Measurements from ENCODE around the gene AGAP9.
"Not testable (repeated sequence)": the region's sequence is repeated elsewhere in the genome, so short reads cannot be mapped to it uniquely, and the experiment has no call there.

Gene AGAP9

DNA sequence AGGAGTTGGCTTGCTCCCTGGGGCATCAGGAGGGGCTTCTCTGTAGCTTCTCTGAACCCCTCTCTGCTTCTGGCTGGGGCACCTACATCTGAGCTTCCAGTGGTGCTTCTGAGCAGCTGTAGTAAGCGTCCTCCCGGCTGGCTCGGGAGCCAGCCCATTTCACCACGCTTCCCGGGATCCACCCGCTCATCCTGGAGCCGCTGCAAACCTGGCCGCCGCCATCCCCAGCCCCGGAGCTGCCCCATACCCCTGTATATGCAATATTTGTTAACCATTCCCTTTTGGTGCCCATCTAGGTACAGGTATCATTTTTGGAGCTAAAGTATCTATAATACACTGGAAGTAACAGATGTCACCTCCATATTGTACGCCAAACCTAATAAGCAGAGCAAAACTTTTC lies 38.7 kb downstream of the AGAP9 start:
- DNase-seq = not testable (repeated sequence)

DNA sequence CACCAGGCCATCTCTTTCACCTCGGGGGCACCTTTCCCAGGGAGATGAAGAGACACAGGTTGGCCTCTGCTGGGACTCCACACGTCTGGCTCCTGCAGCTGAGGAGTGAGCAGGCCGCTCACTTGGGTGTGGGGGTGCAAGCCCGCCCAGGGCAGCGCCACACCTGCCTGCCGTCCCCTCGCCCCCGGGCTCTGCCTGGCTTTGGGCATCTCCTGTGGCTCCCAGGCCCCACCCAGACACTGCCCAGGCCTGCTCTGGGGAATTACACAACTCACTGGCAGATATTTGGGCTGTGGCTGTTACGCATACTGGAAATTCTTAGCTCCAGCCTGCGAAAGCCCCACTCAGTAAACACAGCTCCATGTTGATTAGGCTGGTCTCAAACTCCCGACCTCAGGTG lies 39.5 kb downstream of the AGAP9 start, which contains the start of gene ANXA8:
Gene ANXA8 (minus strand): TSS at position 193 of the 400 bp plus-strand sequence. CDS start 182 bp downstream, at position 11.
- not testable (repeated sequence) for DNase-seq

- not testable (repeated sequence) for DNase-seq
Observed at GRCh38 chr10:47482367-47482766, 41.1 kb downstream of the AGAP9 start.

DNA sequence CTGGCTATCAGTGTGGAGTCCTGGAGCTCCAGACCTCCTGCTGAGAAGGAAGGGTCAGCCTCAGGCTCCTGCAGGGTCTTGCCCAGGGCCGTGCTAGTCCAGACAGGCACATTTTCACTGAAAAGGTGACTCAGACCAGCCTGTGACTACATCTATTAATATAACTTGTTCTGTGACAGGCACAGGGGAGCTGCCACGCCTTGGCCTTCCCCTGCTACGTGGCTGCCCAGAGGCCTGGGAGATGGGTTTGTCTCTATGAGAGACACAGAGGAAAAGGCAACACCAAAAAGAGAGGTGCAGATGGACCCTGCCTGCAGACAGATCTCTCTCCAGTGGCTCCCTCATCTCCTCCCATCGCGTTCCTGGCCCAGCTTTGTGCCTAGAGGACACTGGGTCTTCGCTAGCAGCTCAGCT lies 41.7 kb downstream of the AGAP9 start:
- not testable (repeated sequence) for DNase-seq

DNA sequence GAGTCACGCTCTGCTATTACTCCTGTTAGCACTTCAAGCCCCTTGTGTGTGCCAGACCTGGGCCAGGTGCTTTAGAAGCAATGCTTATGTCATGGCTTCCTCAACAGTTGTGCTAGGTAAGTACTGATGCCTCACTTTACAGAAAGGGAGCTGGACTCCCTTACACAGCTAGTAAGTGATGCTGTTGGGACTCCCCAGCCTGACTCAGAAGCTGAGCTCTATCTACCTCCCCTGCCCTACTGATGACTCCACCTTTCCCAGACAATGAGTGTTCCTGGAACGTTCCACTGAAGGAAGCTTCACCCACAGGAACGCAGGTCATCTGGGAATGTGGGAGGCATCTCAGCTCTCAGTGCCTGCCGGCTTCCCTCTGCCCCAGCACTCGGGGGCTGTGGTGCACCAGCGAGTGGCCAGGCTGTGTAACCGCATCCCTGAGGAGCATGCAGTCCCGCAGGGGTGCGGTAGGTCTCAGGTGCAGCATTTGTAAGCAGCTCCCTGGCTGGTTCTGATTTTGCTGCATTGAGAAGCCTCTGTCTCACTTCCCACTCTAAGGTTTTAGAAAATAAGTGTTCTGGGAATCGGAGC lies 42.2 kb downstream of the AGAP9 start:
- DNase-seq = not testable (repeated sequence)

GRCh38 chr10:47480133-47480532 lies 43.3 kb downstream of the AGAP9 start:
- not testable (repeated sequence) for DNase-seq

GRCh38 chr10:47478114-47478513 lies 45.3 kb downstream of the AGAP9 start:
- DNase-seq = not testable (repeated sequence)

DNA sequence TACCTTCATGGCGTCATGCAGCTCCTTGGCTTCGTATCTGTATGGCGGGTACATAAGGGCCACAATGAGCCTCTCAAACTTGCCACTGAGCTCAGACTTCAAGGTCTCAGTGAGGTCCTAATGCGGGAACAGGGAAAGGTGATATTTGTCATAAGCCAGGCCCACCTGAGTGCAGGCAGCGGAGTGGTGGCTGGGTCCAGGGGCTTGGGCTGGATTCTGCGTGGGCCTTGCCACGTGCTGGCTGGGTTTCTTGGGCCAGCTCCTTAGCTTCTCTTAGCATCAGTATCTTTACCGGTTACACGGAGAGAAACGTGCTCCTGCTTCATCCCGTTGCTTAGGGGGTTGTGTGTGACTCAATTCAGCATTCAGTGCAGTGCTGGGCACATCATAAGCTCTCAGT lies 46.4 kb downstream of the AGAP9 start:
- DNase-seq = not testable (repeated sequence)

- DNase-seq = not testable (repeated sequence)
Observed at GRCh38 chr10:47475101-47475500, 48.3 kb downstream of the AGAP9 start.

- DNase-seq = not testable (repeated sequence)
Observed at GRCh38 chr10:47473516-47473915, 49.9 kb downstream of the AGAP9 start.

DNA sequence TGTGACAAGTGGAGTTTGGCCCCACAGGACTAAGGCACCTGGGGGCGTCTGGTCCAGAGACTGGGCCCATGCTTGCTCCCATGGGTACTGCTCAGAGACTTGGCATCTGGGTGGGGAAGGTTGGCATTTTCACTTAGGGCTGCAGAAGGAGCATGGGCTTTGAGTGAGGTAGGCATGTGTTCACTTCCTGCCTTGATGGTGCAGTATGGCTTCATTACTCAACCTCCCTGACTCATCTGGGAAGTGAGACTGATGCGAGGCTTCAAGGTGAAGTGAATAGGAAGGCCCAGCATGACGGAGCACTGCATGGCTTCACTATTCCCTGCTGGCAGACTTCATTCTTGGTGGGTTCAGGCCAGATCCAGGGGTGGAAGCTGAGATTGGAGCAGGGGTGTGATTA lies 50.8 kb downstream of the AGAP9 start:
- DNase-seq = not testable (repeated sequence)

- DNase-seq = not testable (repeated sequence)
Observed at GRCh38 chr10:47472072-47472471, 51.4 kb downstream of the AGAP9 start.

- not testable (repeated sequence) for DNase-seq
Observed at GRCh38 chr10:47468731-47469528, 54.5 kb downstream of the AGAP9 start.

GRCh38 chr10:47467957-47468356 lies 55.5 kb downstream of the AGAP9 start:
- not testable (repeated sequence) for DNase-seq

DNA sequence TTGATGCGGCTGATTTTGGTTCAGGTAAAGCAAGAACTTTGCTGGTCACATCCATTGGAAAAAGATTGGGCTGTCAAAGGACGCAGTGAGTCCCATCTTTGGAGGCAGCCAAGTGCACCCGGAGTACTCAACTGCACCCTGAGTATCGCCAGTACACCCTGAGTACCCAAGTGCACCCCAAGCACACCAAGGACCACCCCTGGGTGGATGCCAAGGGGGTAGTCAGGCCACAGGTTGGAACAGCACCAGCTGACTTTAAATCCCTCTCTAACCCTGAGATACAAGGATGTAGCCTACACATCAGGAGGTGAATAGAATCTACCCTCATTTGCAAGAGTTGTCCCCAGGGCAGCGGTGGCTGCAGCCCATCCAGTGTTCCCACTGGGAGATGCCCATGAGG lies 56.0 kb downstream of the AGAP9 start:
- not testable (repeated sequence) for DNase-seq

DNA sequence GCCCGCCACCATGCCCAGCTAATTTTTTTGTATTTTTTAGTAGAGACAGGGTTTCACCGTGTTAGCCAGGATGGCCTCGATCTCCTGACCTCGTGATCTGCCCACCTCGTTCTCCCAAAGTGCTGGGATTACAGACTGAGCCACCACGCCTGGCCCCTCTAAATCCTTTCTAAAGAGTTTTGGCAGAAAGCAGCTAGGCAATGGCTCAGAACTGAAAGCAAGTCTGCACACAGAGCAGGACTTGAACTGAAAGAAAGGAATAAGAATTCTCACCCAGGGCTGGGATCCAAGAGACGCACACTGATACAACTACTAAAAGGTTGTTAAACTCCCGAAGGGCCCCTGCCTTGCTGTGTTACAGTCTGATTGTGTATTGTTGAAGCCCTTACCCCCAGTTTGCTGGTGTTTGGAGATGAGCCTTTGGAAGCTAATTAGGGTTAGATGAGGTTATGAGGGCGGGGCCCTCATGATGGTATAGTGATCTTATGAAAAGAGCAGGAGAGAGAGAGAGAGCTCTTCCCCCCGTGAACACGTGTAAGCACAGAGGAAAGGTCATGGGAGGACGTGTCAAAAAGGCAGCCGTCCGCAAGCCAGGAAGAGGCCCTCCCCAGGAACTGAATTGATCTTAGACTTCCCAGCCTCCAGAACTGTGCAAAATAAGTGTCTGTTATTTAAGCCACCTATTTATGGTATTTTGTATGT lies 58.1 kb downstream of the AGAP9 start:
- DNase-seq = not testable (repeated sequence)

DNA sequence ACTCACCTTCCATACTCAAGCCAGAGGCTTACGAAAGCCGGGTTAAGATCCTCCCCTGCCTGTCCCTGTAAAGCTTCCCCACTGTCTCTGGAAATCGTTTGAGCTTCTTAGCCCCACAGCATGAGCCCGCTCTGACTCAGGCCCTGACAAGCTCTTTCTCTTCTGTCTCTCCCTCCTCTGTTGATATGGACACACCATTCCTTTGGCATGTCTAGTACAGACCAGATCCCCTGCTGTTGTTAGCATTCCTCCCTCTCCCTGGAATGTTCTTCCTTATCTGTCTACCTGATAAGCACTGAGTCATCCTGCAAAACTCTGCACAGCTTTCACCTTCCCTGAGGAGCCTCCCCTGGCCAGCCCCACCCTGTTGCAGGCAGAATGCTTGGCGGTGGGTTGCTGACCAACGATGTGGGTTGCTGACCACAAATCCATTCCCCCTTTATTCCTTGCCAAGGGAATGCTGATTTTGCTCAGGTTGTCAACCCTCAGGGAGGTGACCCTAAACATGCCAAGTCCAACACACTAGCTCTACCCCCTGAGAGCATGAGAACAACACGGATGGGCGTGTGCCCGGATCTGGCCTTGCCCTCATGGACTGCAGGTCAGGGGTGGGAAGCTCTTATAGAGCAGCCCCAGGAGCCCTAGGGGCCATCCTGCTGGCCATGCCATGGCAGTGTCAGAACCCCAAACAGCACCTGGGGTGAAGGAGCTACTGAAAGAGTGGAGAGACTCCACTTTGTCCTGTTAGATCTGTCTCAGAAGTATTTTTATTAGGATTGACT lies 60.7 kb downstream of the AGAP9 start:
- not testable (repeated sequence) for DNase-seq

DNA sequence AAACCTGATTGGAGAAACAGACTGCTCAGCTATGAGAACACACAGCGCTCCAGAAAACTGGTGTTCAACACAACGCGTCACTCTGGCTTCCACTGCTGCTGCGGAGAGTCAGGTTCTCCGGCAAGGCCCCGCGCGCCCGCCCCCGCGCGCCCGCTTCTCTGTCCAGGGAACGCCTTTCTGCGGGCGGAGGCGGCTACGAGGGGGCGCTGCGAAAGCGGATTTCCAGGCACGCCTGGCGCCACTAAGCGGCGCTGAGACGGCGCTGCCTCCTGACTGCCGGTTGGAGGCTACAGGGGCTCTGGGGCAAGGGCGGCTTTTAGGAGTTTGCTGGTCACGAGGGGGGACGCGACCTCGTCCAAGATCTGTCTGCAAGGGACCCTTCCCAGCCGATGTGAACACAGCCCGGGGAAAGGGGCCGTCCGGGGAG lies 62.2 kb downstream of the AGAP9 start:
- not testable (repeated sequence) for DNase-seq

- DNase-seq = no peak
Observed at GRCh38 chr10:47458466-47459154, 64.8 kb downstream of the AGAP9 start.

GRCh38 chr10:47457826-47458225 lies 65.6 kb downstream of the AGAP9 start:
- DNase-seq = no peak

DNA sequence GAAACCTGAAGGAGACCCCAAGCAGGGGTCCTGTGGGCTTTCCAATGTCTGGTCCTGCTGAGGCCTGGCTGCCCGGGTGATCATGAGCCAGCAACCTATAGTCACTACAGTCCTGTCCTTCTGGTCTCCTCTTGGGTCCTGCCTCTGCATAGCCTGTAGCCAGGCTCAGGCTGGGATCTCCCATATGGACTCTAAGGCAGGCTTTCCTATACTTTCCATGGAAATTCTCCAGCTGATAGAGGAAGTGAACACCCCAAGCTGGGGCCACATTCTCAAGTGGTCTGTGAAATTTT lies 66.0 kb downstream of the AGAP9 start:
- DNase-seq = no peak

All from activated naive CD4-positive, alpha-beta T cell treated with Interleukin-2 at 50 U/mL for 16 hours (primary cell).